H1 (cell line): ENCODE results near the gene BCL2. TPM values are rescaled to one million over a fixed set of nuclear protein-coding genes. Genes with fewer than 3 reads are reported as not detected.

Experiments used
- CTCF ChIA-PET: fragments of 300-600 bp; sonication (Branson Sonifier 250); formaldehyde crosslinking; loops from one replicate; lab custom pipeline; 2021; ENCODE audit not compliant: partially characterized antibody; lab: Charles Lee
- POLR2A ChIA-PET: fragments of 300-600 bp; sonication (Branson Sonifier 250); formaldehyde crosslinking; loops from one replicate; lab custom pipeline; 2021; ENCODE audit warnings: inconsistent platforms; ENCODE audit not compliant: partially characterized antibody; lab: Charles Lee
- DNase-seq, 2 experiments: peaks; one replicate each; pipeline versions ENCODE4 v3.0.0 to v3.0.0-alpha.2; 2010 to 2022; ENCODE audit warnings: low spot score in 2 of 2, low read depth in 1 of 2, mixed read lengths in 1 of 2
- FAIRE-seq: peaks from 2 replicates; lab custom pipeline; 2011; peaks lifted over from hg19 to GRCh38; lab: Jason Lieb, UNC
- H2AFZ ChIP-seq: 2 replicates; pipeline ENCODE4 v1.8.1; 2012; ENCODE audit warnings: low read length, inconsistent platforms
- H2AK5ac ChIP-seq: 2 replicates; pipeline ENCODE4 v1.6.1; 2013; ENCODE audit warnings: low read depth, low read length
- H2BK120ac ChIP-seq: replicated peaks from 2 replicates; pipeline ENCODE3; 2013; ENCODE audit warnings: low read depth, low read length, inconsistent platforms
- H2BK12ac ChIP-seq: 2 replicates; pipeline ENCODE4 v1.6.1; 2013; ENCODE audit warnings: low read depth, low read length
- H2BK15ac ChIP-seq: 2 replicates; pipeline ENCODE4 v1.6.1; 2013; ENCODE audit warnings: low read length
- H2BK20ac ChIP-seq: 2 replicates; pipeline ENCODE4 v1.6.1; 2013; ENCODE audit warnings: low read length
- H2BK5ac ChIP-seq: 2 replicates; pipeline ENCODE4 v1.6.1; 2013; ENCODE audit warnings: low read depth, low read length
- H3K14ac ChIP-seq: 2 replicates; pipeline ENCODE4 v1.6.1; 2013; ENCODE audit warnings: inconsistent platforms; ENCODE audit not compliant: insufficient read length
- H3K18ac ChIP-seq: 2 replicates; pipeline ENCODE4 v1.6.1; 2013; ENCODE audit warnings: low read length; ENCODE audit errors: extremely low read depth
- H3K23ac ChIP-seq: 2 replicates; pipeline ENCODE4 v1.6.1; 2013; ENCODE audit warnings: inconsistent platforms; ENCODE audit not compliant: insufficient read length
- H3K23me2 ChIP-seq: 2 replicates; pipeline ENCODE4 v1.6.1; 2013; ENCODE audit warnings: low read depth, low read length
- H3K27ac ChIP-seq: 2 replicates; pipeline ENCODE4 v1.6.1; 2011; ENCODE audit warnings: low read depth, low read length, inconsistent platforms
- H3K27me3 ChIP-seq, 4 experiments: replicated peaks in 1 of 4; 1 replicate in 1 of 4; 2 replicates in 3 of 4; pipeline versions ENCODE4 v1.6.1 to v1.8.1; 2011 to 2013; ENCODE audit warnings: low read length in 3 of 4, mild to moderate bottlenecking in 3 of 4, inconsistent platforms in 2 of 4, mixed read lengths in 2 of 4, moderate library complexity in 1 of 4; ENCODE audit not compliant: control insufficient read depth in 3 of 4, insufficient read depth in 3 of 4; ENCODE audit errors: extremely low read depth in 1 of 4
- H3K36me3 ChIP-seq, 4 experiments: 2 replicates each; pipeline versions ENCODE4 v1.6.1 to v1.8.1; 2011 to 2013; ENCODE audit warnings: mild to moderate bottlenecking in 4 of 4, low read length in 3 of 4, moderate library complexity in 2 of 4, control low read depth in 1 of 4, inconsistent platforms in 1 of 4; ENCODE audit not compliant: insufficient read depth in 4 of 4, control insufficient read depth in 2 of 4
- H3K4ac ChIP-seq: replicated peaks from 2 replicates; pipeline ENCODE3; 2013; ENCODE audit warnings: low read length, low read depth, mixed read lengths, inconsistent platforms; ENCODE audit not compliant: insufficient read length
- H3K4me1 ChIP-seq, 4 experiments: replicated peaks in 1 of 4; 1 replicate in 1 of 4; 2 replicates in 3 of 4; pipeline versions ENCODE4 v1.6.1 to v1.8.1; 2011 to 2013; ENCODE audit warnings: low read length in 3 of 4, inconsistent platforms in 2 of 4, mixed read lengths in 1 of 4; ENCODE audit not compliant: insufficient read depth in 4 of 4, control insufficient read depth in 3 of 4
- H3K4me2 ChIP-seq, 2 experiments: 2 replicates each; pipeline versions ENCODE4 v1.6.1 to v1.8.1; 2011 to 2013; ENCODE audit warnings: low read depth in 2 of 2, low read length in 2 of 2, control low read depth in 1 of 2, inconsistent platforms in 1 of 2, mild to moderate bottlenecking in 1 of 2; ENCODE audit not compliant: insufficient read depth in 1 of 2
- H3K4me3 ChIP-seq, 4 experiments: fragments of 200-600, 300-600 bp in 1 of 4; sonication (generic), shearing (Covaris generic), sonication (Bioruptor Twin) in 1 of 4; 2 replicates each; pipeline versions ENCODE4 v1.5.1 to v1.8.1; 2011 to 2016; ENCODE audit warnings: low read length in 4 of 4, low read depth in 3 of 4, control low read depth in 2 of 4, inconsistent platforms in 2 of 4, mild to moderate bottlenecking in 2 of 4, mixed read lengths in 1 of 4, moderate library complexity in 1 of 4; ENCODE audit not compliant: insufficient read depth in 2 of 4; ENCODE audit errors: extremely low read depth in 1 of 4
- H3K56ac ChIP-seq: replicated peaks from 2 replicates; pipeline ENCODE3; 2013; ENCODE audit warnings: low read depth, mild to moderate bottlenecking, mixed read lengths, low read length, inconsistent platforms; ENCODE audit not compliant: insufficient read length
- H3K79me1 ChIP-seq: 2 replicates; pipeline ENCODE4 v1.6.1; 2013; ENCODE audit warnings: low read depth, low read length, control low read depth
- H3K79me2 ChIP-seq, 2 experiments: 2 replicates each; pipeline versions ENCODE4 v1.6.1 to v1.8.1; 2012 to 2013; ENCODE audit warnings: low read length in 2 of 2, mild to moderate bottlenecking in 2 of 2, inconsistent platforms in 1 of 2; ENCODE audit not compliant: insufficient read depth in 2 of 2, control insufficient read depth in 1 of 2
- H3K9ac ChIP-seq, 4 experiments: replicated peaks in 1 of 4; 1 replicate in 1 of 4; 2 replicates in 3 of 4; pipeline versions ENCODE4 v1.6.1 to v1.8.1; 2011 to 2013; ENCODE audit warnings: low read depth in 3 of 4, low read length in 3 of 4, control low read depth in 2 of 4, mild to moderate bottlenecking in 2 of 4, moderate library complexity in 2 of 4, inconsistent platforms in 1 of 4; ENCODE audit errors: extremely low read depth in 1 of 4
- H3K9me3 ChIP-seq, 2 experiments: 2 replicates each; pipeline versions ENCODE4 v1.6.1 to v1.8.1; 2012 to 2013; ENCODE audit warnings: mild to moderate bottlenecking in 2 of 2, moderate library complexity in 2 of 2, control low read depth in 1 of 2, inconsistent platforms in 1 of 2, low read depth in 1 of 2, low read length in 1 of 2, mixed read lengths in 1 of 2; ENCODE audit not compliant: insufficient read depth in 2 of 2
- H4K20me1 ChIP-seq, 2 experiments: replicated peaks in 1 of 2; 2 replicates each; pipeline versions ENCODE3 to v1.8.1; 2011 to 2013; ENCODE audit warnings: inconsistent platforms in 2 of 2, low read length in 2 of 2, mild to moderate bottlenecking in 1 of 2; ENCODE audit not compliant: insufficient read depth in 2 of 2, control insufficient read depth in 1 of 2
- H4K5ac ChIP-seq: 2 replicates; pipeline ENCODE4 v1.6.1; 2013; ENCODE audit warnings: low read length, low read depth, mixed read lengths, inconsistent platforms; ENCODE audit not compliant: insufficient read length
- H4K8ac ChIP-seq: 2 replicates; pipeline ENCODE4 v1.8.0; 2013; ENCODE audit warnings: mild to moderate bottlenecking, moderate library complexity, low read length, inconsistent platforms; ENCODE audit not compliant: insufficient read depth; ENCODE audit errors: extremely low read depth
- H4K91ac ChIP-seq: replicated peaks from 2 replicates; pipeline ENCODE3; 2013; ENCODE audit warnings: low read length, mixed read lengths, inconsistent platforms; ENCODE audit not compliant: insufficient read length
- POLR2A ChIP-seq, 2 experiments: IDR thresholded peaks; 1 replicate in 1 of 2; 2 replicates in 1 of 2; pipeline ENCODE4 v1.6.1; 2011; ENCODE audit warnings: low read depth in 2 of 2, low read length in 2 of 2, mild to moderate bottlenecking in 2 of 2; ENCODE audit errors: control extremely low read depth in 1 of 2
- SIRT6 ChIP-seq: IDR thresholded peaks from one replicate; pipeline ENCODE4 v1.7.1; 2012; ENCODE audit warnings: low read length, inconsistent platforms
- WGBS, 2 experiments: shearing (Covaris generic) in 1 of 2; methylation state at CpG; one replicate each; pipeline versions ENCODE4 v1.1.6 to v1.1.7; 2013 to 2015; ENCODE audit warnings: low lambda C conversion rate in 2 of 2, mixed read lengths in 2 of 2, inconsistent platforms in 1 of 2, low coverage in 1 of 2, missing lambda C conversion rate in 1 of 2; ENCODE audit not compliant: insufficient replicate concordance in 2 of 2, insufficient coverage in 1 of 2, insufficient read length in 1 of 2; ENCODE audit errors: extremely low coverage in 1 of 2, missing lambda C conversion rate in 1 of 2; 5-methylcytosine and 5-hydroxymethylcytosine counted together
- polyA plus RNA-seq, 7 experiments: library from polyadenylated mRNA; depleted of rRNA in 3 of 7; stranded (reverse) in 5 of 7; unstranded in 2 of 7; fragments of >200 nt in 5 of 7; fragments of 200-250 nt in 2 of 7; gene quantifications; 1 replicate in 5 of 7; 2 replicates in 1 of 7; 4 replicates in 1 of 7; pipeline versions ENCODE4 v1.2.1 to v1.2.3, GENCODE V29; 2011 to 2013; ENCODE audit warnings: missing spikeins in 2 of 7, mixed read lengths in 2 of 7
- total RNA-seq: library from RNA; stranded (reverse); fragmentation: NEBNext Ultra II Directional; extraction: Animal tissue kit (Norgen Biotek cat#: 25700); gene quantifications from 2 replicates; pipeline ENCODE4 v1.2.1, GENCODE V29; 2021
- TF ChIP-seq, protein P1 (sequence below), 3 experiments: IDR thresholded peaks; 1 replicate in 2 of 3; 2 replicates in 1 of 3; pipeline versions ENCODE4 v1.5.1 to v1.6.1; 2011; ENCODE audit warnings: low read length in 3 of 3, mild to moderate bottlenecking in 3 of 3, inconsistent platforms in 2 of 3, low read depth in 1 of 3, moderate library complexity in 1 of 3; ENCODE audit not compliant: insufficient read depth in 1 of 3; ENCODE audit errors: control extremely low read depth in 1 of 3

Gene BCL2
- total and polyA plus RNA-seq, 2 of the 8 experiments (the other 6 are each of a cell fraction or from before 2014, with no cell fraction given) = 0.59 to 4.5 TPM

DNA sequence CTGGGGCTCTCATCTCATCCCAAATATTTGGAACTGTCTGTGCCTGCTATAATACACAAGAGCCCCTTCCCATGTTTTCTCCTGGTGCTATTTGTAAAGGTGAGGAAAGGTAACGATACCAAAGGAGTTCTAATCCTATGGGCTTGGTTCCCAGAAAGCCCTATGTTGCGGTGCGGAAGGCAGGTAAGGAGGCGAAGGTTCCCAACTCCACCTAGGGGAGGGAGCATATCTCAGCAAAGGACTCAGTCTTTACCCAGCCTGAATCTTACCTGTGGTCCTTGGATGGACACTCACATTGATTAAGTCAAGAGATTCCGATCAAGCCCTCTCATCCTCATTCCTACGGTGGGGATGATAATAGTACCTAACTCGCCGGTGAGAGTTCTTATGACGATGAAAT, 140.1 kb downstream of the BCL2 start:
- H4K5ac ChIP-seq = no peak overlapping the region
- POLR2A ChIA-PET = interaction anchor here (0.6 kb wide), 1 partner anchor 94 kb away, joined by 3 read pairs; no protein-coding TSS in a partner anchor
- no peak overlapping the region for H2BK5ac ChIP-seq
- H2AFZ ChIP-seq = 0 out of 2 replicates have a peak overlapping the region, but pooled peaks have one; percentile 30
- no peak overlapping the region for H3K4ac ChIP-seq
- peaks cover 0 to 8% (median 2%) of the 10 kb centered on the region in 4 experiments; a peak in 4 of 7 replicates for H3K4me1 ChIP-seq
- H2BK20ac ChIP-seq = no peak overlapping the region
- DNase-seq (no peak), FAIRE-seq (no peak)
- H2BK12ac ChIP-seq = no peak overlapping the region
- no peaks in the 10 kb centered on the region for H3K9me3 ChIP-seq
- H3K56ac ChIP-seq = no peak overlapping the region
- H3K79me1 ChIP-seq = no peaks in the 10 kb centered on the region
- H3K23ac ChIP-seq = no peak overlapping the region
- no peaks in the 10 kb centered on the region for H3K36me3 ChIP-seq
- WGBS, 2 experiments = 95% methylated on average over 9 of the region's 9 CpGs; no CpG with 5 or more reads in 1 of the 2 experiments
- no peaks in the 10 kb centered on the region for H4K20me1 ChIP-seq
- no peaks in the 10 kb centered on the region for H3K27me3 ChIP-seq
- H3K23me2 ChIP-seq = no peaks in the 10 kb centered on the region
- CTCF ChIA-PET = interaction anchor here (0.7 to 1.8 kb wide), 8 partner anchors 15 to 163 kb away, joined by 3 to 11 read pairs (median 4); no protein-coding TSS in a partner anchor
- H3K4me3 ChIP-seq = no peak overlapping the region
- H3K27ac ChIP-seq = no peak overlapping the region
- no peak overlapping the region for H4K91ac ChIP-seq
- H3K18ac ChIP-seq = no peak overlapping the region
- H2AK5ac ChIP-seq = no peak overlapping the region
- H2BK15ac ChIP-seq = no peak overlapping the region
- TF ChIP-seq POLR2A (IDR thresholded peaks at IDR 0.05; ENCODE audit: control extremely low read depth in 1 of 2, low read depth in 2 of 2, low read length in 2 of 2) (no peak), SIRT6 (no peak)
- TF ChIP-seq, protein P1, sequence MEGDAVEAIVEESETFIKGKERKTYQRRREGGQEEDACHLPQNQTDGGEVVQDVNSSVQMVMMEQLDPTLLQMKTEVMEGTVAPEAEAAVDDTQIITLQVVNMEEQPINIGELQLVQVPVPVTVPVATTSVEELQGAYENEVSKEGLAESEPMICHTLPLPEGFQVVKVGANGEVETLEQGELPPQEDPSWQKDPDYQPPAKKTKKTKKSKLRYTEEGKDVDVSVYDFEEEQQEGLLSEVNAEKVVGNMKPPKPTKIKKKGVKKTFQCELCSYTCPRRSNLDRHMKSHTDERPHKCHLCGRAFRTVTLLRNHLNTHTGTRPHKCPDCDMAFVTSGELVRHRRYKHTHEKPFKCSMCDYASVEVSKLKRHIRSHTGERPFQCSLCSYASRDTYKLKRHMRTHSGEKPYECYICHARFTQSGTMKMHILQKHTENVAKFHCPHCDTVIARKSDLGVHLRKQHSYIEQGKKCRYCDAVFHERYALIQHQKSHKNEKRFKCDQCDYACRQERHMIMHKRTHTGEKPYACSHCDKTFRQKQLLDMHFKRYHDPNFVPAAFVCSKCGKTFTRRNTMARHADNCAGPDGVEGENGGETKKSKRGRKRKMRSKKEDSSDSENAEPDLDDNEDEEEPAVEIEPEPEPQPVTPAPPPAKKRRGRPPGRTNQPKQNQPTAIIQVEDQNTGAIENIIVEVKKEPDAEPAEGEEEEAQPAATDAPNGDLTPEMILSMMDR (IDR thresholded peaks at IDR 0.05; ENCODE audit: control extremely low read depth in 1 of 3, insufficient read depth in 1 of 3, low read depth in 1 of 3, low read length in 3 of 3) = 0 out of 4 replicates have a peak, but pooled peaks of 1 of the 3 experiments have one; percentile 5
- H3K79me2 ChIP-seq = no peaks in the 10 kb centered on the region
- no peak overlapping the region for H3K14ac ChIP-seq
- no peak overlapping the region for H2BK120ac ChIP-seq
- H3K9ac ChIP-seq = no peak overlapping the region
- H3K4me2 ChIP-seq = no peak overlapping the region
- H4K8ac ChIP-seq = no peak overlapping the region
